Immature natural killer cell (primary cell): Measurements from ENCODE around the gene AIRE. TPM values are rescaled to one million over a fixed set of nuclear protein-coding genes. Genes with fewer than 3 reads are reported as not detected.

Experiments
- DNase-seq, 3 donors: peaks; one replicate each; pipeline ENCODE4 v3.0.0; 2022; ENCODE audit warnings: mixed read lengths in 1 of 3
- H3K27ac Mint-ChIP-seq, 6 donors: one replicate each; pipeline ENCODE4 v1.8.0; 2020; ENCODE audit warnings: mixed read lengths in 6 of 6, mild to moderate bottlenecking in 5 of 6, inconsistent platforms in 4 of 6, moderate library complexity in 3 of 6
- H3K27me3 Mint-ChIP-seq, 3 donors: one replicate each; pipeline ENCODE4 v1.8.0; 2020 to 2021; ENCODE audit warnings: low read depth in 3 of 3, mild to moderate bottlenecking in 3 of 3, mixed read lengths in 3 of 3, moderate library complexity in 3 of 3, inconsistent platforms in 1 of 3
- H3K36me3 Mint-ChIP-seq, 3 donors: one replicate each; pipeline ENCODE4 v1.8.0; 2020; ENCODE audit warnings: mixed read lengths in 3 of 3, inconsistent platforms in 2 of 3, mild to moderate bottlenecking in 2 of 3
- H3K4me1 Mint-ChIP-seq, 2 donors: one replicate each; pipeline ENCODE4 v1.8.0; 2020; ENCODE audit warnings: inconsistent platforms in 2 of 2, mild to moderate bottlenecking in 2 of 2, mixed read lengths in 2 of 2, moderate library complexity in 1 of 2
- H3K4me3 Mint-ChIP-seq, 5 donors: one replicate each; pipeline ENCODE4 v1.8.0; 2020; ENCODE audit warnings: mild to moderate bottlenecking in 5 of 5, mixed read lengths in 5 of 5, inconsistent platforms in 3 of 5, moderate library complexity in 3 of 5
- H3K9me3 Mint-ChIP-seq, 6 donors: one replicate each; pipeline ENCODE4 v1.8.0; 2020; ENCODE audit warnings: mild to moderate bottlenecking in 6 of 6, mixed read lengths in 6 of 6, inconsistent platforms in 4 of 6, moderate library complexity in 3 of 6
- polyA plus RNA-seq, 3 donors: library from polyadenylated mRNA; unstranded; fragments of 300-500 nt; fragmentation: Illumina TruSeq; gene quantifications; one replicate each; pipeline ENCODE4 v1.2.3, GENCODE V29; 2021

The AIRE gene
- polyA plus RNA-seq, 3 donors from 2014 or later, result not detected

- peaks cover 15% of the 10 kb centered on the region in 2 donors for H3K4me1 Mint-ChIP-seq
- DNase-seq, result no peak
- no peak overlapping the region for H3K27ac Mint-ChIP-seq
- H3K36me3 Mint-ChIP-seq, result no peaks in the 10 kb centered on the region
- no peaks in the 10 kb centered on the region for H3K9me3 Mint-ChIP-seq
- H3K27me3 Mint-ChIP-seq, result peaks cover 6 to 9% (median 9%) of the 10 kb centered on the region in 3 donors
- no peak overlapping the region for H3K4me3 Mint-ChIP-seq
Measured at GRCh38 chr21:44344541-44345183, 59.0 kb downstream of the AIRE start.

- H3K27ac Mint-ChIP-seq, result no peak overlapping the region
- no peak overlapping the region for H3K4me3 Mint-ChIP-seq
- H3K4me1 Mint-ChIP-seq, result peaks cover 6 to 8% of the 10 kb centered on the region in 2 donors
- no peak for DNase-seq
- H3K27me3 Mint-ChIP-seq, result peaks cover 6 to 9% (median 8%) of the 10 kb centered on the region in 3 donors
- H3K9me3 Mint-ChIP-seq, result no peaks in the 10 kb centered on the region
- no peaks in the 10 kb centered on the region for H3K36me3 Mint-ChIP-seq
Measured at GRCh38 chr21:44345495-44345894, 59.8 kb downstream of the AIRE start.

GRCh38 chr21:44347911-44348451 lies 62.3 kb downstream of the AIRE start:
- H3K4me3 Mint-ChIP-seq, result peak overlapping the region in 1 of 5 donors; percentile 18
- H3K36me3 Mint-ChIP-seq, result no peaks in the 10 kb centered on the region
- no peak for DNase-seq
- H3K27ac Mint-ChIP-seq, result no peak overlapping the region
- H3K4me1 Mint-ChIP-seq, result peaks cover 12 to 18% of the 10 kb centered on the region in 2 donors
- peaks cover 6 to 15% (median 10%) of the 10 kb centered on the region in 3 donors for H3K27me3 Mint-ChIP-seq
- H3K9me3 Mint-ChIP-seq, result no peaks in the 10 kb centered on the region

Other genes with a start within 250 kb of the AIRE start
- gene PWP2, start 178.5 kb upstream of the AIRE start, polyA plus RNA-seq, result 10 to 100 TPM in 1 of 3 donors, 1 to 10 TPM in 1, under 1 TPM in 1; 0.63 to 23.8 (median 7.4) TPM
- 10 to 100 TPM; 20.9 to 51.9 (median 51.8) TPM for gene GATD3, start 152.2 kb upstream of the AIRE start, polyA plus RNA-seq
- not detected for gene ICOSLG, start 44.9 kb upstream of the AIRE start, polyA plus RNA-seq
- not detected for gene DNMT3L, start 24.0 kb upstream of the AIRE start, polyA plus RNA-seq
- gene PFKL, start 14.2 kb downstream of the AIRE start, polyA plus RNA-seq, result 10 to 100 TPM; 57.9 to 88.8 (median 84.6) TPM
- 10 to 100 TPM; 30.0 to 36.4 (median 31.6) TPM for gene CFAP410, start 53.5 kb downstream of the AIRE start, polyA plus RNA-seq
- 10 to 100 TPM in 1 of 3 donors, 1 to 10 TPM in 2; 3.0 to 11.1 (median 4.4) TPM for gene TRPM2, start 67.7 kb downstream of the AIRE start, polyA plus RNA-seq
- under 1 TPM in 1 of 3 donors, not detected in 2; 0.29 TPM for gene LRRC3, start 169.6 kb downstream of the AIRE start, polyA plus RNA-seq